Nephron progenitor cell (in vitro differentiated cells): ENCODE data around the gene CACNA1C.
"Not testable (repeated sequence)": the region's sequence is repeated elsewhere in the genome, so short reads cannot be mapped to it uniquely, and the experiment has no call there.

Experiments used
- DNase-seq: peaks from one replicate; pipeline ENCODE4 v3.0.0; 2021
- H3K27ac Mint-ChIP-seq: 2 replicates; pipeline ENCODE4 v1.8.0; 2021; ENCODE audit warnings: mild to moderate bottlenecking, moderate library complexity, mixed read lengths
- H3K27me3 Mint-ChIP-seq: 2 replicates; pipeline ENCODE4 v1.8.0; 2021; ENCODE audit warnings: mild to moderate bottlenecking, low read depth, mixed read lengths; ENCODE audit not compliant: poor library complexity
- H3K36me3 Mint-ChIP-seq: 2 replicates; pipeline ENCODE4 v1.8.0; 2021; ENCODE audit warnings: low read depth, mixed read lengths
- H3K4me1 Mint-ChIP-seq: 2 replicates; pipeline ENCODE4 v1.8.0; 2021; ENCODE audit warnings: mixed read lengths
- H3K4me3 Mint-ChIP-seq: 2 replicates; pipeline ENCODE4 v1.8.0; 2021; ENCODE audit warnings: mild to moderate bottlenecking, moderate library complexity, mixed read lengths
- H3K9me3 Mint-ChIP-seq: 2 replicates; pipeline ENCODE4 v1.8.0; 2021; ENCODE audit warnings: mild to moderate bottlenecking, moderate library complexity, mixed read lengths
- CTCF ChIP-seq: fragments of 200-600 bp; sonication (generic); IDR thresholded peaks from 2 replicates; pipeline ENCODE4 v1.5.0; 2021; ENCODE audit warnings: antibody characterized with exemption

CACNA1C gene

GRCh38 chr12:2489275-2489674 is 436.5 kb downstream of the CACNA1C start:
- no peak for DNase-seq
- Mint-ChIP-seq H3K9me3 (no peaks in the 10 kb centered on the region), H3K4me3 (no peak overlapping the region), H3K27ac (no peak overlapping the region), H3K27me3 (peaks cover 10% of the 10 kb centered on the region), H3K36me3 (no peaks in the 10 kb centered on the region), H3K4me1 (peaks cover 15% of the 10 kb centered on the region)
- TF ChIP-seq CTCF = no peak

DNA sequence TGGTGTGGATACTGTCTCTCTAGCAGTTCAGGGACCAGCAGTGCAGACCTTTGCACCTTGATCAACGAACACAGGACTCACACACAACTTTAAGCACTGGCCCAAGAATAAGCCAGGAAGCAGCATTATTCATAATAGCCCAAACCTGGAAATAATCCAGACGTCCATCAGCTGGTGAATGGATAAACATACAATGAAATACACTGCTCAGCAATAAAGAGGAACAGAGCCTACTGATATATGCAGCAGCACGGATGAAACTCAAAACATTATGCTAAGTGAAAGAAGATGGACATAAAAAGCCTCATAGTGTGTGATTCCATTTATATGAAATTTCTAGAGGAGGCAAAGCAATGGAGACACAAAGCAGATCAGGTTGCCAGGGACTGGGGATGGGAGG is 438.0 kb downstream of the CACNA1C start:
- no peak overlapping the region for H3K4me3 Mint-ChIP-seq
- TF ChIP-seq CTCF = no peak
- peaks cover 5% of the 10 kb centered on the region for H3K27me3 Mint-ChIP-seq
- no peak overlapping the region for H3K27ac Mint-ChIP-seq
- no peaks in the 10 kb centered on the region for H3K36me3 Mint-ChIP-seq
- DNase-seq = no peak
- no peaks in the 10 kb centered on the region for H3K9me3 Mint-ChIP-seq
- peaks cover 29% of the 10 kb centered on the region for H3K4me1 Mint-ChIP-seq

DNA sequence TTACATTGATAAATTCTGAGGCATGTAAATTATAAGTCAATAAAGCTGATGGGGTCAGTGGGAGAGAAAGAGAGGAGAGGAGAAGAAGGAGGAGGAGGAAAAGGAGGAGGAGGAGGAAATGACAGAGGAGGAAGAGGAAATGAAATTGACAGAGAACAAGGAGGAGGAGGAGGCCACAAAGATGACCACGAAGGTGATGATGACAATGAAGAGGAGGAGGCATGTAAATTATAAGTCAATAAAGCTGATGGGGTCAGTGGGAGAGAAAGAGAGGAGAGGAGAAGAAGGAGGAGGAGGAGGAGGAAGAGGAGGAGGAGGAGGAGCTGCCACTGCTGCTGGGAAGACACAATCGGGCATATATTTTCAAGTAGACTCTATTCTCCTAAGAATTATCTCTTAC is 438.6 kb downstream of the CACNA1C start:
- H3K4me3 Mint-ChIP-seq, DNase-seq, H3K27ac Mint-ChIP-seq, H3K9me3 Mint-ChIP-seq, H3K36me3 Mint-ChIP-seq, H3K27me3 Mint-ChIP-seq: not testable (repeated sequence)
- peaks cover 34% of the 10 kb centered on the region for H3K4me1 Mint-ChIP-seq

- Mint-ChIP-seq H3K27me3 (peaks cover 14% of the 10 kb centered on the region), H3K36me3 (no peaks in the 10 kb centered on the region), H3K4me1 (peaks cover 28% of the 10 kb centered on the region), H3K27ac (no peak overlapping the region), H3K4me3 (no peak overlapping the region), H3K9me3 (no peaks in the 10 kb centered on the region)
- DNase-seq = no peak
- no peak for TF ChIP-seq CTCF
Measured at GRCh38 chr12:2492236-2492635, 439.4 kb downstream of the CACNA1C start.

- Mint-ChIP-seq H3K4me3 (no peak overlapping the region), H3K4me1 (peaks cover 28% of the 10 kb centered on the region), H3K9me3 (no peaks in the 10 kb centered on the region), H3K27me3 (peaks cover 14% of the 10 kb centered on the region), H3K27ac (no peak overlapping the region), H3K36me3 (no peaks in the 10 kb centered on the region)
- no peak for DNase-seq
- TF ChIP-seq CTCF = no peak
Measured at GRCh38 chr12:2493086-2493485, 440.3 kb downstream of the CACNA1C start.

DNA sequence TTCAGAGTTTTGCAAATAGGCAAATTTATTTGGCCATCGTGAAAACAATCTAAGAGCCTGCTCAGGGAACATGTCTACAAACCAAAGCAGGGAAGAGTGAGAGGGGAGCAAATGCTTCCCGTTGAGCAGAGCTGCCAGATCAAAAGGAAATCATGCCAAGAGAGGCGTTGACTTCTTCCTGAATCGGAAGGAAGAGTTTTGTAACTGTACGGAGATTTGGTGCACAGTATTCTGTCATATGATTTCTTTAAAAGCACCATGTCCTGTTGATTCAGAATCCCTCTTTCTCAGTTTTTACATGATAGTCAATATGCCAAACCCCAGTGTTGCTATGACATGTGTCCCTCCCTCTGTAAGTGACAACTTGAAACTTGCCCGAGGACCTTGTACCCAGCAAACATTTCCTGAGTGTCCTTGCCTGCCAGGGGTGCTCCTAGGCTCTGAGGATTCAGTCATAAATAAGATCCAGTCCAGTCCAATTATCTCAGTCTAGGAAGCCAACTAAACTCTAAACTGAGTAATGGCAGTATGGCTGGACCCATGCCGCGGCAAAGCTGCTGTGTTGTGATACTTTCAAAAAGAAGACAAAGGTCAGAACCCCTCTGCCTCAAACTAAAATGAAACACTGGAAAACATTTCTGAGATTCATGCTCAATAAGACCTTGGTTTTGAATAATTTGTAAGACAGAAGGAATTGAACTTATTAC is 441.9 kb downstream of the CACNA1C start:
- Mint-ChIP-seq H3K4me3 (no peak overlapping the region), H3K9me3 (no peaks in the 10 kb centered on the region), H3K4me1 (peaks cover 28% of the 10 kb centered on the region), H3K27ac (no peak overlapping the region), H3K36me3 (no peaks in the 10 kb centered on the region), H3K27me3 (peaks cover 17% of the 10 kb centered on the region)
- no peak for TF ChIP-seq CTCF
- no peak for DNase-seq
